ENCODE results near the gene CACNA1G. TPM values are rescaled to one million over a fixed set of nuclear protein-coding genes. Genes with fewer than 3 reads are reported as not detected.

CACNA1G gene
- total RNA-seq, 1 donor from 2014 or later = 0.07 TPM

- intact Hi-C loops (cut with micrococcal nuclease) = loop anchor here (10.0 kb wide), 1 partner anchor 509 kb away; no protein-coding TSS in a partner anchor
- no peak for TF ChIP-seq CTCF (IDR thresholded peaks at IDR 0.05)
- CTCF ChIA-PET = interaction anchor here (1.8 kb wide), 1 partner anchor 297 kb away, joined by 4 read pairs; no protein-coding TSS in a partner anchor
Measured at GRCh38 chr17:50545311-50545710, 15.2 kb upstream of the CACNA1G start.

GRCh38 chr17:50546701-50547034 is 13.8 kb upstream of the CACNA1G start:
- peaks cover 7% of the 10 kb centered on the region for H3K36me3 Mint-ChIP-seq (ENCODE audit: low read depth)
- no peaks in the 10 kb centered on the region for H3K9me3 Mint-ChIP-seq
- H3K4me1 Mint-ChIP-seq = peaks cover 21% of the 10 kb centered on the region
- H3K27me3 Mint-ChIP-seq = peaks cover 7% of the 10 kb centered on the region
- intact Hi-C loops (cut with micrococcal nuclease) = loop anchor here (1.0 to 10.0 kb wide), 8 partner anchors 14 to 607 kb away; partner anchors contain the start of genes CACNA1G and NME1
- peak overlapping the region; percentile 35 for H3K27ac Mint-ChIP-seq
- no peak for DNase-seq
- CTCF ChIA-PET = interaction anchor here (0.5 to 1.8 kb wide), 5 partner anchors 13 to 410 kb away, joined by 3 to 4 read pairs (median 4); partner anchors contain the start of gene CACNA1G
- TF ChIP-seq CTCF (IDR thresholded peaks at IDR 0.05) = no peak
- ATAC-seq (ENCODE audit: low read depth) = no peak
- peak overlapping the region; percentile 85 for H3K4me3 Mint-ChIP-seq
- POLR2A ChIA-PET = interaction anchor here (0.5 to 0.9 kb wide), 3 partner anchors 293 to 407 kb away, joined by 3 to 4 read pairs (median 4); no protein-coding TSS in a partner anchor

More at GRCh38 chr17:50545311-50545710, 15.2 kb upstream of the CACNA1G start:
- DNase-seq = no peak
- H3K27ac Mint-ChIP-seq = no peak overlapping the region
- peaks cover 22% of the 10 kb centered on the region for H3K4me1 Mint-ChIP-seq
- peaks cover 7% of the 10 kb centered on the region for H3K27me3 Mint-ChIP-seq
- POLR2A ChIA-PET = no interaction called here
- no peak overlapping the region for H3K4me3 Mint-ChIP-seq
- no peak for ATAC-seq (ENCODE audit: low read depth)
- peaks cover 7% of the 10 kb centered on the region for H3K36me3 Mint-ChIP-seq (ENCODE audit: low read depth)
- no peaks in the 10 kb centered on the region for H3K9me3 Mint-ChIP-seq

- peaks cover 7% of the 10 kb centered on the region for H3K36me3 Mint-ChIP-seq (ENCODE audit: low read depth)
- DNase-seq (peak; percentile 81), ATAC-seq (ENCODE audit: low read depth) (peak; percentile 89)
- H3K27me3 Mint-ChIP-seq = peaks cover 7% of the 10 kb centered on the region
- intact Hi-C loops (cut with micrococcal nuclease) = loop anchor here (1.0 to 10.0 kb wide), 8 partner anchors 13 to 606 kb away; partner anchors contain the start of genes CACNA1G and NME1
- H3K4me3 Mint-ChIP-seq = peak within 1 kb of the TSS; percentile 85
- ChIA-PET CTCF (interaction anchor here (0.7 to 1.1 kb wide), 2 partner anchors 13 to 79 kb away, joined by 4 read pairs; partner anchors contain the start of gene CACNA1G), POLR2A (interaction anchor here (0.6 to 0.9 kb wide), 4 partner anchors 230 to 708 kb away, joined by 3 to 4 read pairs (median 3); no protein-coding TSS in a partner anchor)
- peak within 1 kb of the TSS; percentile 66 for H3K27ac Mint-ChIP-seq
- no peak for TF ChIP-seq CTCF (IDR thresholded peaks at IDR 0.05)
- peaks cover 21% of the 10 kb centered on the region for H3K4me1 Mint-ChIP-seq
- H3K9me3 Mint-ChIP-seq = no peaks in the 10 kb centered on the region
Measured at GRCh38 chr17:50547035-50547735, 13.3 kb upstream of the CACNA1G start, which contains the start of gene SPATA20. Gene SPATA20, plus strand, starts transcription at chr17:50547174. Its CDS starts 35 bp downstream, at chr17:50547209.

- no peaks in the 10 kb centered on the region for H3K9me3 Mint-ChIP-seq
- POLR2A ChIA-PET = interaction anchor here (0.6 kb wide), 3 partner anchors 229 to 708 kb away, joined by 3 read pairs; no protein-coding TSS in a partner anchor
Measured at GRCh38 chr17:50547736-50548083, 12.8 kb upstream of the CACNA1G start.

More at GRCh38 chr17:50547736-50548083, 12.8 kb upstream of the CACNA1G start:
- peak overlapping the region; percentile 66 for H3K27ac Mint-ChIP-seq
- no peak for TF ChIP-seq CTCF (IDR thresholded peaks at IDR 0.05)
- DNase-seq (no peak), ATAC-seq (ENCODE audit: low read depth) (no peak)
- peak overlapping the region; percentile 85 for H3K4me3 Mint-ChIP-seq
- intact Hi-C loops (cut with micrococcal nuclease) = loop anchor here (1.0 to 10.0 kb wide), 8 partner anchors 13 to 606 kb away; partner anchors contain the start of genes CACNA1G and NME1
- CTCF ChIA-PET = no interaction called here
- H3K36me3 Mint-ChIP-seq (ENCODE audit: low read depth) = peaks cover 7% of the 10 kb centered on the region
- H3K4me1 Mint-ChIP-seq = peaks cover 16% of the 10 kb centered on the region
- H3K27me3 Mint-ChIP-seq = peaks cover 7% of the 10 kb centered on the region

All from activated B cell treated with CpG ODN at 0.5 μM for 24 hours (primary cell).